ENCODE results near the gene ATP13A4.

GRCh38 chr3:193589129-193589528 lies 34.4 kb upstream of the ATP13A4 start:
- TF ChIP-seq CTCF (IDR thresholded peaks at IDR 0.05) (no peak), POLR2A (IDR thresholded peaks at IDR 0.05) (no peak)

Measured in right lobe of liver (tissue), 4 donors.